Peyer's patch (tissue), 4 donors: ENCODE measurements around the gene CEP95.
"Not testable (repeated sequence)": the region's sequence is repeated elsewhere in the genome, so short reads cannot be mapped to it uniquely, and the experiment has no call there.

Experiments used
- POLR2A ChIP-seq, 2 donors: fragments of 450-650 bp; IDR thresholded peaks; one replicate each; pipeline ENCODE4 v1.5.1; 2017; ENCODE audit warnings: antibody characterized with exemption in 2 of 2, mild to moderate bottlenecking in 2 of 2, moderate library complexity in 2 of 2
- TF ChIP-seq, protein P1 (sequence below), 6 experiments: fragments of 450-650 bp in 4 of 6; fragments of 200-600 bp in 2 of 6; sonication (generic) in 1 of 6; IDR thresholded peaks; one replicate each; pipeline ENCODE4 v1.5.1; 2017 to 2019; ENCODE audit warnings: antibody characterized with exemption in 6 of 6, mild to moderate bottlenecking in 3 of 6, moderate library complexity in 1 of 6

DNA sequence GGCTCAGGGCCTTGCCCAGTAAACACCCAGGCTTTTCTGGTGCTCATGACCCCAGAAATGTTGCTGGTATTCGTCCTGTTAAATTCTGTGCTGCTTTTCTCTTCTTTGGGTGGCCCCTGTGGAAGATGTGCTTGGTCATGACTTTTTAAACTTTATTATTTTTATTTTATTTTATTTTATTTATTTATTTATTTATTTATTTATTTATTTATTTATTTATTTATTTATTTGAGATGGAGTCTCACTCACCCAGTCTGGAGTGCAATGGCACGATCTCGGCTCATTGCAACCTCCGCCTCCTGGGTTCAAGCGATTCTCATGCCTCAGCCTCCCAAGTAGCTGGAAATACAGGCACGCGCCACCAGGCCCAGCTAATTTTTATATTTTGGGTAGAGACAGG lies 47.0 kb upstream of the CEP95 start:
- TF ChIP-seq, protein P1, sequence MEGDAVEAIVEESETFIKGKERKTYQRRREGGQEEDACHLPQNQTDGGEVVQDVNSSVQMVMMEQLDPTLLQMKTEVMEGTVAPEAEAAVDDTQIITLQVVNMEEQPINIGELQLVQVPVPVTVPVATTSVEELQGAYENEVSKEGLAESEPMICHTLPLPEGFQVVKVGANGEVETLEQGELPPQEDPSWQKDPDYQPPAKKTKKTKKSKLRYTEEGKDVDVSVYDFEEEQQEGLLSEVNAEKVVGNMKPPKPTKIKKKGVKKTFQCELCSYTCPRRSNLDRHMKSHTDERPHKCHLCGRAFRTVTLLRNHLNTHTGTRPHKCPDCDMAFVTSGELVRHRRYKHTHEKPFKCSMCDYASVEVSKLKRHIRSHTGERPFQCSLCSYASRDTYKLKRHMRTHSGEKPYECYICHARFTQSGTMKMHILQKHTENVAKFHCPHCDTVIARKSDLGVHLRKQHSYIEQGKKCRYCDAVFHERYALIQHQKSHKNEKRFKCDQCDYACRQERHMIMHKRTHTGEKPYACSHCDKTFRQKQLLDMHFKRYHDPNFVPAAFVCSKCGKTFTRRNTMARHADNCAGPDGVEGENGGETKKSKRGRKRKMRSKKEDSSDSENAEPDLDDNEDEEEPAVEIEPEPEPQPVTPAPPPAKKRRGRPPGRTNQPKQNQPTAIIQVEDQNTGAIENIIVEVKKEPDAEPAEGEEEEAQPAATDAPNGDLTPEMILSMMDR (IDR thresholded peaks at IDR 0.05) = not testable (repeated sequence)
- not testable (repeated sequence) for TF ChIP-seq POLR2A (IDR thresholded peaks at IDR 0.05)
